CD4-positive, CD25-positive, alpha-beta regulatory T cell (primary cell): ENCODE measurements around the gene PHACTR1. TPM values are rescaled to one million over a fixed set of nuclear protein-coding genes. Genes with fewer than 3 reads are reported as not detected.

Experiments used
- ATAC-seq, 2 donors: fragments of 150-1000 bp; cut with Tn5 transposase; one replicate each; pipeline ENCODE4 v1.10.0; 2021; ENCODE audit warnings: low read depth in 2 of 2, moderate number of reproducible peaks in 2 of 2, moderate library complexity in 1 of 2
- DNase-seq, 3 donors: peaks; one replicate each; pipeline versions ENCODE4 v3.0.0 to v3.0.0-alpha.2; 2012 to 2022; ENCODE audit warnings: mixed read lengths in 1 of 3
- H3K27ac ChIP-seq: one replicate; pipeline ENCODE4 v1.7.0; 2013; ENCODE audit warnings: mild to moderate bottlenecking, low read length; ENCODE audit not compliant: insufficient read depth, poor library complexity, severe bottlenecking
- H3K27me3 ChIP-seq: one replicate; pipeline ENCODE4 v1.7.0; 2013; ENCODE audit warnings: low read length; ENCODE audit not compliant: control insufficient read depth, insufficient read depth
- H3K36me3 ChIP-seq: one replicate; pipeline ENCODE4 v1.7.0; 2013; ENCODE audit warnings: mild to moderate bottlenecking, low read length, moderate library complexity; ENCODE audit not compliant: control insufficient read depth, insufficient read depth
- H3K4me1 ChIP-seq: 2 replicates; pipeline ENCODE4 v1.7.0; 2013; ENCODE audit warnings: mild to moderate bottlenecking, low read length; ENCODE audit not compliant: insufficient read depth, control insufficient read depth, poor library complexity, severe bottlenecking
- H3K4me3 ChIP-seq: one replicate; pipeline ENCODE4 v1.7.0; 2013; ENCODE audit warnings: low read depth, mild to moderate bottlenecking, low read length, moderate library complexity
- H3K9me3 ChIP-seq, 2 experiments: 1 replicate in 1 of 2; 2 replicates in 1 of 2; pipeline ENCODE4 v1.7.0; 2013; ENCODE audit warnings: low read length in 2 of 2, mild to moderate bottlenecking in 1 of 2, moderate library complexity in 1 of 2; ENCODE audit not compliant: control insufficient read depth in 2 of 2
- H3K27ac Mint-ChIP-seq, 3 donors: one replicate each; pipeline ENCODE4 v1.8.0; 2020 to 2022; ENCODE audit warnings: mild to moderate bottlenecking in 3 of 3, mixed read lengths in 3 of 3, moderate library complexity in 2 of 3
- H3K27me3 Mint-ChIP-seq: one replicate; pipeline ENCODE4 v1.8.0; 2022; ENCODE audit warnings: mild to moderate bottlenecking, mixed read lengths
- H3K36me3 Mint-ChIP-seq: one replicate; pipeline ENCODE4 v1.8.0; 2020; ENCODE audit warnings: mixed read lengths
- H3K4me1 Mint-ChIP-seq, 4 donors: one replicate each; pipeline ENCODE4 v1.8.0; 2020 to 2022; ENCODE audit warnings: mixed read lengths in 4 of 4, mild to moderate bottlenecking in 1 of 4
- H3K4me3 Mint-ChIP-seq, 4 donors: one replicate each; pipeline ENCODE4 v1.8.0; 2020 to 2022; ENCODE audit warnings: mild to moderate bottlenecking in 4 of 4, mixed read lengths in 4 of 4, moderate library complexity in 3 of 4
- H3K9me3 Mint-ChIP-seq, 7 donors: one replicate each; pipeline ENCODE4 v1.8.0; 2020 to 2022; ENCODE audit warnings: mixed read lengths in 7 of 7, mild to moderate bottlenecking in 3 of 7, moderate library complexity in 2 of 7
- polyA plus RNA-seq, 4 donors: library from polyadenylated mRNA; unstranded; fragments of 300-500 nt; fragmentation: Illumina TruSeq; gene quantifications; one replicate each; pipeline ENCODE4 v1.2.3, GENCODE V29; 2021
- total RNA-seq: library from RNA; stranded (reverse); gene quantifications from one replicate; pipeline ENCODE4 v1.2.3, GENCODE V29; 2022

The PHACTR1 gene
- total and polyA plus RNA-seq, 5 donors from 2014 or later: 0.28 to 1.6 (median 0.38) TPM

DNA sequence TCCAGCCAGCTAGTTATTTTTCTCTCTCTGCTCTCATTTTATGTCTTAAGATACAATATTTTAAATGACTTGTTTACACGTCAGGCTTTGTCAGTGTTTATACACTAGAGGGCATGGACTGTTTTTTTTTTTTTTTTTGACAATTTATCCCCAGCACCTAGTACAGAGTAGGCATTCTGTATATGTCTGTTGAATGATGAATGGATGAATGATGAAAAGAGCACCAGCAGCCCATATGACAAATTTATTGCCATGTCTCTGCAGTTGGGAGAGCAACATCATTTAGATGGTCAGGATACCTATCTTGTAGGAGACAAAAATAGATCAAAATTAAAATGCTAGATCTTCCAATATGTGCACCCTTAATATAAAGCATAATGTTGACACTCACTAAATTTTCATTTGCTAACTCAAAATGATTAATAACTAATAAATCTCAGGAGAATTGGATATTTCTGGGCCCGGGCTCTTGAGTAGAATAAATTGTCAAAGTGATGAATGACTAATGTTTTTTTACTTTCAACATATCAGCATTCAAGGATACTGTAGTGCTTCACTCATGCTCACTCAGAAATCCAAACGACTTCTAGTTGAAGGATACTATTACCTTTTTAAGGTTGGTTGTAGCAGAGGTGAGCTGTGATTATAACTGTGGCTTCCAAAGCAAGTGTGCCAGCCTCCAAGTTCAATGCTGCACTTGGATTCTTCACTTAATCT is 200.0 kb downstream of the PHACTR1 start:
- H3K4me3 Mint-ChIP-seq: no peak overlapping the region
- Histone ChIP-seq H3K27ac (no peak overlapping the region), H3K36me3 (no peaks in the 10 kb centered on the region), H3K27me3 (peaks cover 3% of the 10 kb centered on the region), H3K4me3 (no peak overlapping the region), H3K4me1 (no peaks in the 10 kb centered on the region), H3K9me3 (no peaks in the 10 kb centered on the region)
- no peaks in the 10 kb centered on the region for H3K4me1 Mint-ChIP-seq
- peaks cover 16% of the 10 kb centered on the region for H3K27me3 Mint-ChIP-seq
- ATAC-seq: no peak
- H3K27ac Mint-ChIP-seq: no peak overlapping the region
- DNase-seq: no peak
- H3K36me3 Mint-ChIP-seq: no peaks in the 10 kb centered on the region
- H3K9me3 Mint-ChIP-seq: no peaks in the 10 kb centered on the region

DNA sequence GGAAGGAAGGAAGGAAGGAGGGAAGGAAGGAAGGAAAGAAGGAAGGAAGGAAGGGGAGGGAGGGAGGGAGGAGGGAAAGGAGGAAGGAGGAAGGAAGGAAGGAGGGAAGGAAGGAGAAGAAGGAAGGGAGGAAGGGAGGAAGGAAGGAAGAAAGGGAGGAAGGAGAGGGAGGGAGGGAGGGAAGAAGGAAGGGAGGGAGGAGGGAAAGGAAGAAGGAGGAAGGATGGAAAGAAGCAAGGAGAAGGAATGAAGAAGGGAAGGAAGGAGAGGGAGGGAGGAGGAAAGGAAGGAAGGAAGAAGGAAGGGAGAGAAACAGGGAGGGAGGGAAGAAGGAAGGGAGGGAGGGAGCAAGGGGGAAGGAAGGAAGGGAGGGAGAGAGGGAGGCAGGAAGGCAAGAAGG is 204.9 kb downstream of the PHACTR1 start:
- ATAC-seq: no peak
- no peak for DNase-seq
- H3K27me3 ChIP-seq: peaks cover 7% of the 10 kb centered on the region
- Mint-ChIP-seq H3K4me1 (no peaks in the 10 kb centered on the region), H3K27ac (no peak overlapping the region), H3K36me3 (no peaks in the 10 kb centered on the region), H3K27me3 (peaks cover 15% of the 10 kb centered on the region), H3K9me3 (peaks cover 0 to 2% (median 0%) of the 10 kb centered on the region in 7 donors), H3K4me3 (no peak overlapping the region)
- H3K27ac ChIP-seq: no peak overlapping the region
- no peaks in the 10 kb centered on the region for H3K36me3 ChIP-seq
- H3K4me3 ChIP-seq: no peak overlapping the region
- H3K9me3 ChIP-seq: no peaks in the 10 kb centered on the region
- no peaks in the 10 kb centered on the region for H3K4me1 ChIP-seq

DNA sequence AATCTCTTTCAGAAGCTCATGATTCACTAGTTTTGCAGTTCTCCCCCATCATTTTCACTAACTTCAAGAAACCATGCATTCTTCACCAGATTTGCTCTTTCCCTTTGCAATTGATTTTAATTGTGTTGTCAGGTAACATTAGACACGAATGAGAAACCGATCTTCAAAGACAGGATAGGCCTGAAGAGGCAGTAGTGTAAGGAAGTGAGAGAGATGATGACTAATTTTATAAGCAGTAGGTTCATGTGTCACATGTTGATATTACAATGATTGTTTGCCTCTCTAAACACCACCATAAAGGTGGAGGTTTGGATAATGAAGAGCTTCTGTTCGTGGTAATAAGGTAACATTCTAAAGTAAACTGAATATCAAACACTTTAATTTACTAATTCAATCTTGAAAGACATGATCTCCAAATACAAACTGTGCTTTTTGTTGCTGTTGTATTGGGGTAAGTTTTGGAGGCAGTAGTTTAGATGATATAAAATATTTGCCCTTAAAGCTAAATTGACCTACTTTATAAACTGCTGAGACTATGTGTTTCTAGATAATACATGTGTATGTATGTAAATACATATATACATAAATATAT is 207.2 kb downstream of the PHACTR1 start:
- Mint-ChIP-seq H3K4me1 (no peaks in the 10 kb centered on the region), H3K36me3 (no peaks in the 10 kb centered on the region), H3K4me3 (no peak overlapping the region), H3K27ac (no peak overlapping the region), H3K27me3 (peaks cover 19% of the 10 kb centered on the region), H3K9me3 (peaks cover 0 to 2% (median 0%) of the 10 kb centered on the region in 7 donors)
- Histone ChIP-seq H3K36me3 (no peaks in the 10 kb centered on the region), H3K4me1 (no peaks in the 10 kb centered on the region), H3K27ac (no peak overlapping the region), H3K4me3 (no peak overlapping the region), H3K27me3 (peaks cover 7% of the 10 kb centered on the region), H3K9me3 (no peaks in the 10 kb centered on the region)
- DNase-seq: no peak
- ATAC-seq: no peak

DNA sequence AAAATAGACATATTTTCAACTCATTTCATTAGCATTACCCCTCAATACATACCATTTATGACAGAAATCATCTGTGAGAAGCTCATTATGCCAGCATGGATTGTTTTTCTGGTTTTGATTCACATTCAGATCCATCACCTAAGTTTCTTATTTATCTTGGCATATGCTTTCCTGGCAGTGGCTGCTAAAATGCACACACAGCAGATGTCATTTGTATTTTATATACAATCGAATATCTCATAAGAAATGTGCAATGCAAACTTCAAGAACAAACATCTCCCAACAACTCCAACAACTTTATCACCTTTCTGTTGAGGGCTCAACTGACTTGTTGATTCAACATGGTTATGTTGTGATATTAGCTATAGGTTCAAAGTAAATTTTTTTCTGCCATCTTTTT is 208.3 kb downstream of the PHACTR1 start:
- Histone ChIP-seq H3K36me3 (no peaks in the 10 kb centered on the region), H3K9me3 (no peaks in the 10 kb centered on the region), H3K4me3 (no peak overlapping the region), H3K4me1 (no peaks in the 10 kb centered on the region), H3K27ac (no peak overlapping the region), H3K27me3 (peaks cover 7% of the 10 kb centered on the region)
- Mint-ChIP-seq H3K27me3 (peaks cover 19% of the 10 kb centered on the region), H3K36me3 (no peaks in the 10 kb centered on the region), H3K27ac (no peak overlapping the region), H3K4me3 (no peak overlapping the region), H3K4me1 (no peaks in the 10 kb centered on the region), H3K9me3 (peaks cover 0 to 2% (median 0%) of the 10 kb centered on the region in 7 donors)
- ATAC-seq (no peak), DNase-seq (no peak)

DNA sequence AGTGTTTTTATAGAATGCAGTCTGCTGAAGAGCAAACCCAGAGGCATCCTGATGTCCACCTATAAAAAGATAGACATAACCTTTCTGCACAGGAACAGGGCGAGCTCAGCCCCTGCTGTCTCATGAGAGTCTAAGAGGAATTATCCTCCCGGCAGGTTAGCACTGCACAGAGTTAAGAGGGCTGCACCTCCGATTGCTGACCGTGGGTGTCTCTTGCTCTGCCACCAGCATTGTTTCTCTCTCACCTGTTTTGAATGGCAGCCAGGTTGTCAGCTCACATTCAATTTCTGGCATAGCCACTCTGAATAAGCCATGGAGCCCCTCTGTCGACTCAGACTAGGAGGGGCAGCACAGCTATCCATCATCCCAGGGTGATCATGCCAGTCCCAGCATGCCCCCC is 211.2 kb downstream of the PHACTR1 start:
- Histone ChIP-seq H3K4me3 (no peak overlapping the region), H3K36me3 (no peaks in the 10 kb centered on the region), H3K9me3 (no peaks in the 10 kb centered on the region), H3K4me1 (no peaks in the 10 kb centered on the region), H3K27ac (no peak overlapping the region), H3K27me3 (peaks cover 4% of the 10 kb centered on the region)
- Mint-ChIP-seq H3K4me3 (no peak overlapping the region), H3K27me3 (peaks cover 12% of the 10 kb centered on the region), H3K36me3 (no peaks in the 10 kb centered on the region), H3K27ac (no peak overlapping the region), H3K4me1 (no peaks in the 10 kb centered on the region), H3K9me3 (peaks cover 0 to 2% (median 0%) of the 10 kb centered on the region in 7 donors)
- DNase-seq (no peak), ATAC-seq (no peak)

DNA sequence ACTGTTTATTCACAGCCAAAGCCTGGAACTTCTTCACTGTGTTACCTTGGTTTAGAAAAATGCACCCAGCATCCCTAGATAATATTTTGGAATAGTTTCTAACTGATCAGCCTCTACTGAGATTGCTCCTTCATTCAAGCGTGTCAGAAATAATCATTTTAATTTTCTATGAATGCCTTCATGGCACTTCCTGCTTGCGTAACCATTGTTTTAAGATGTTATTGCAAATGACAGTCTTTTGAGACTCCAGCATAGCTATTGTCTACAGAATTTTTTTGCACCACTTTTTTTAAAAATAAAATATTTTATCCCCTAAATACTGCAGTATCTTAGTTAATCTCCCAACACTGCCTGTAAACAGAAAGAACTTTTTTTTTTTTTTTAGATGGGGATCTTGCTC is 213.1 kb downstream of the PHACTR1 start:
- ATAC-seq: no peak
- Mint-ChIP-seq H3K4me1 (no peaks in the 10 kb centered on the region), H3K27ac (no peak overlapping the region), H3K9me3 (peaks cover 0 to 2% (median 0%) of the 10 kb centered on the region in 7 donors), H3K36me3 (no peaks in the 10 kb centered on the region), H3K4me3 (no peak overlapping the region), H3K27me3 (peaks cover 12% of the 10 kb centered on the region)
- H3K36me3 ChIP-seq: no peaks in the 10 kb centered on the region
- H3K27me3 ChIP-seq: peaks cover 4% of the 10 kb centered on the region
- no peak for DNase-seq
- H3K4me1 ChIP-seq: no peaks in the 10 kb centered on the region
- H3K4me3 ChIP-seq: no peak overlapping the region
- no peaks in the 10 kb centered on the region for H3K9me3 ChIP-seq
- no peak overlapping the region for H3K27ac ChIP-seq

DNA sequence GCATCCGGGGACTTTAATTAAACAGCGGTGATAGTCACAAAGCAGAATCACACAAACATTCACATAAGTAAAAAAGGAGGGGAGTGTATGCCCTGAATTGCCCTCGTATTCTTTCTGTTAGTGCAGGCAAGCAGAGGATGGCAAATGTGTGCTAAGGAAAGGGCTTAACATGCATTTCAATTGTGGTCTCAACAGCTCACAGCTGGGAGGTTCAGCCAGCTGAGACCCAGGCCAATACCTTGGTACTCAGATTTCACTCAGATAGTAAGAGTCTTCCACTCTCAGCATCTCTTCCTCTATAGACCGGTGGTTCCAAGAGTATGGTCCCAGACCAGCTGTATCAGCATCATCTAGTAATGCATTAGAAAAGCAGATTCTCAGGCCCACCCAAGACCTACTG is 215.1 kb downstream of the PHACTR1 start:
- H3K4me1 Mint-ChIP-seq: no peaks in the 10 kb centered on the region
- Histone ChIP-seq H3K4me3 (no peak overlapping the region), H3K4me1 (no peaks in the 10 kb centered on the region), H3K27ac (no peak overlapping the region), H3K9me3 (no peaks in the 10 kb centered on the region), H3K27me3 (no peaks in the 10 kb centered on the region), H3K36me3 (no peaks in the 10 kb centered on the region)
- H3K27ac Mint-ChIP-seq: no peak overlapping the region
- H3K4me3 Mint-ChIP-seq: no peak overlapping the region
- H3K27me3 Mint-ChIP-seq: peaks cover 6% of the 10 kb centered on the region
- H3K9me3 Mint-ChIP-seq: peaks cover 0 to 2% (median 0%) of the 10 kb centered on the region in 7 donors
- ATAC-seq (no peak), DNase-seq (no peak)
- H3K36me3 Mint-ChIP-seq: no peaks in the 10 kb centered on the region

DNA sequence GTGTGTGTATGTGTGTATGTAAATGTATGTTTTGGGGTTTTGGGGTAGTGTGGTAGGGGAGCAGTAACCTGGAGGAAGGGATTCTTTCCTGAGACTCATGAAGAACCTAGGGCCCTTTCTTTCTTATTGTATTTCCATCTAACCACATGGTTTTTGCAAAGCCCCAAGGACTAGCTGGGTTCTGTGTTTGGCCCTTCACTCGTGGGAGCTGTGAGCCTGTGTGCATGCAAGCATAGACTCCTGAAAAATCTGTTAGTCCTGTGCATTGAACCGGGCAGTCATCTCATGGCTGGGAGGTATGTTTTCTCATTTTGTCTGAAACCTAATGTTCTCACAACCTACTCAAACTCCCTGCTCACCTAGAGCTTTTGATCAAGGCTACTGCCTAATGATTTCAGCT is 219.1 kb downstream of the PHACTR1 start:
- no peak overlapping the region for H3K4me3 ChIP-seq
- no peaks in the 10 kb centered on the region for H3K36me3 ChIP-seq
- no peaks in the 10 kb centered on the region for H3K9me3 ChIP-seq
- H3K4me1 ChIP-seq: no peaks in the 10 kb centered on the region
- H3K27me3 ChIP-seq: no peaks in the 10 kb centered on the region
- ATAC-seq (no peak), DNase-seq (no peak)
- no peak overlapping the region for H3K27ac ChIP-seq
- Mint-ChIP-seq H3K27me3 (peaks cover 9% of the 10 kb centered on the region), H3K36me3 (no peaks in the 10 kb centered on the region), H3K4me1 (no peaks in the 10 kb centered on the region), H3K27ac (no peak overlapping the region), H3K9me3 (no peaks in the 10 kb centered on the region), H3K4me3 (no peak overlapping the region)
